ENCODE data around the gene BBS9.
"Not testable (repeated sequence)": the region's sequence is repeated elsewhere in the genome, so short reads cannot be mapped to it uniquely, and the experiment has no call there.

Gene BBS9

DNA sequence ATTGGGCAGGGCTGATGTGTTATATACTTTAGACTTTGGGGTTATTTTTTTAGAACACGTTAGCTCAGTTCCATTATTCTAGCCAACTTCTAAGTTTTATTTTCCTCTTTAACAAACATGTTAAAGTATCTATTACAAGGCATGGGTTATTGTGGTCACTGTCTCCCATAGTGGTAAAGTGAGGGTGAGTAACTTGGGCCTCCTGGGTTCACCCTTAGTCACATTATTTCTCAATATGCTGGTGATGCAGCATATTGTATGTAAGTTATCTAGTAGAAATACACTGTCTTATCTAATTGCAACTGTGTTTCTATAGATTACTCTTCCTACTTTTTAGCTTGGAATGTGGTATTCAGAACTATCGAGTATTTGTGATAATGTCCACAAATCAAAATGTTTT is 65.9 kb downstream of the BBS9 start:
- DNase-seq (ENCODE audit: low read depth) = peak; percentile 86

GRCh38 chr7:33196221-33196620 is 66.9 kb downstream of the BBS9 start:
- DNase-seq (ENCODE audit: low read depth) = peak; percentile 47

GRCh38 chr7:33200282-33200681 is 70.9 kb downstream of the BBS9 start:
- no peak for DNase-seq (ENCODE audit: low read depth)

- no peak for DNase-seq (ENCODE audit: low read depth)
Measured at GRCh38 chr7:33201821-33202220, 72.5 kb downstream of the BBS9 start.

GRCh38 chr7:33210958-33211357 is 81.6 kb downstream of the BBS9 start:
- no peak for DNase-seq (ENCODE audit: low read depth)

GRCh38 chr7:33212144-33212543 is 82.8 kb downstream of the BBS9 start:
- DNase-seq (ENCODE audit: low read depth) = no peak

- DNase-seq (ENCODE audit: low read depth) = peak; percentile 38
Measured at GRCh38 chr7:33215992-33216391, 86.6 kb downstream of the BBS9 start.

DNA sequence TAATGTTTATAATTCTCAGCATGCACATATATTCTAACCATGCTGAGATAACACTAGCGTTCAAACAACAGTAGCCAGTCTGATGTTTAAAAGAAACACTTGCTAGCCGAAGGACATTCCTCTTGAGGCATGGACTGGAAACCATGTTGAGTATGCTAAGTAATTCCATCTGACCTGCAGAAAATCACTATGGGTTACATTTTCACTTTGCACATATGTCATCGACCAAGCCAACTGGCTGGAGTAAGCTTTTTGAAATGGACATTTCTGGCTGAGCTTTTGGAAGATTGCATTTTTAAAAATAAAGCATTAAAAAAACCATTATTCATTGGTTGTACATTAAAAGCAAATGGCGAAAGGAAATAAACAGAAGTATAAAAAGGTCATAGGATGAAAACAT is 88.2 kb downstream of the BBS9 start:
- no peak for DNase-seq (ENCODE audit: low read depth)

- not testable (repeated sequence) for DNase-seq (ENCODE audit: low read depth)
Measured at GRCh38 chr7:33218841-33219535, 89.6 kb downstream of the BBS9 start.

DNA sequence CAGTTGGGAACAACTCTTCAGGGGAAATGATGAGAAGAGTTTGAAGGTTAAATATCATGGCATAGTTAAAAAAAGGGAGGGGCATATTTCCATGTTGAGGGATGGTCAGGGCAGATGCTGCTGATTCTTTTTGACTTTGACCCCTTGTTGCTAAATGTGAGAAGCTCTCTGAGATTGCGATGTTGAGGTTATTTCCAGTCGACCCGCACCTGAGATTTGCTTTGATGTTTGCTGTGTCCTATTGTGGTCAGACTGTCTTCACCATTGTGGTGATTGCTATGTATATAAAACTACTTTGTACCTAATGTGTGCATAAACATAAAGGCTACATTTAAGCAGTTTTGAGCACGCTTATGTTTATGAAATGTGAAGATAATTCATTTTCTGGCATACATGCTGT is 90.9 kb downstream of the BBS9 start:
- no peak for DNase-seq (ENCODE audit: low read depth)

GRCh38 chr7:33221390-33221789 is 92.0 kb downstream of the BBS9 start:
- no peak for DNase-seq (ENCODE audit: low read depth)

GRCh38 chr7:33232632-33233145 is 103.3 kb downstream of the BBS9 start:
- no peak for DNase-seq (ENCODE audit: low read depth)

GRCh38 chr7:33233659-33234058 is 104.3 kb downstream of the BBS9 start:
- no peak for DNase-seq (ENCODE audit: low read depth)

GRCh38 chr7:33237036-33237435 is 107.7 kb downstream of the BBS9 start:
- no peak for DNase-seq (ENCODE audit: low read depth)

GRCh38 chr7:33243319-33243881 is 114.0 kb downstream of the BBS9 start:
- DNase-seq (ENCODE audit: low read depth) = peak; percentile 50

DNA sequence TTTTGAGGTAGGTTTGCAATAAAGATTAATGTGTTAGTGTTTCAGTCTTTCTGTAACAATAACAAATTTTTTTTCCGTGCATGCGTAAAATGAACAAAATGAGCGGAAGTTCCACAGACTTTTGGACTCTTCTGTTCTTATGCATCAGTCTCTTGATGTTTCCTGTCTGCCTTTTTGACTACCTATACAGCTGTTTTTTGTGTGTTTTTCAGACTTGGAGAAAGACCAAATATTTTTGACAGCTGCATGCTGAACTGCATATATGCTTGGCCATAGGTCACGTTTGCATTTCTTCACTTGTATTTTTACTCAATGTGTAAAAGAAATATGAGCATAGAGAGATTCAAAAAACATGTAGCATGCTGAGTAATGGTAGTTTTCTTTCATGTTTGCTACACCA is 119.3 kb downstream of the BBS9 start:
- DNase-seq (ENCODE audit: low read depth) = no peak

DNA sequence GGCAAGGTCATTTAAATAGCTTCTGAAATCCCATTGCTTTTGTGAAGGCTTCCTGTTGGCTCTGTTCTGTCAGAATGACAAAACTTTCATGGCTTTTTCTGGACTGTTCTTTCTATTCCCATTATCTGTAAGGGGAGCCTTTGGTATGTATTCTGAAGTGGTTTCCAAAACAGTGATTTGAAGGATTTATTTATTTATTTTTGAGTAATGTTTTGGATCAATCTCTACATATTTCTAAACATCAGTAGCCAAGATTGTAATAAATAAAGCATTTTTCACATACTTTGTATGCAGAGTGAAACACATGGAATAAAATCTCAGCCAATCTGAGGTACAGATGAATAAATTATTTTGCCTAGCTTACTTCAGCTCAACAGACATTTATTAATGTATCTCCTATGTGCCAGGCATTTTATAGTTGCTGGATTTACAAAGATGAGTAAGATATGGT is 121.1 kb downstream of the BBS9 start:
- DNase-seq (ENCODE audit: low read depth) = peak; percentile 92

GRCh38 chr7:33251301-33251700 is 121.9 kb downstream of the BBS9 start:
- no peak for DNase-seq (ENCODE audit: low read depth)

DNA sequence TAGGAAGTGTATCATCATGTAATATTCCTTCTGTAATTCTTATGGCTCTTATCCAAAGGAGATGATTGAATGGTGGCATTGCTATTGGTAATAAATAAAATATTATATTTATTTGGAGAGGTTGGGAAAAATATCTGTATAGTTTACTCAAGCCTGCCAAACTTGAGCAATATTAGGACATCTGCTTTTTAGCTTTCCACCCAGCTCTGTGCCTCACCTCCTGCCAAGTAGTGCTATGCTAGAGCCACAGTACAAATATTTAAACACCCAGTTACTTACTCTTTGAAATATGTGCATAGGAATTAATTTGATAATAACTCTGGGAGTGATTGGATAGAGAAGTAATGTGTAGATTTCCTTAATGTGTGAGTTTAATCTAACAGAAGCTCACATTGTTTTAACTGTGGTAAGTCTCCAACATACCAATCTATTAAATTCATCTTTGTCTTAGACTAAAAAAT is 129.2 kb downstream of the BBS9 start:
- peak; percentile 72 for DNase-seq (ENCODE audit: low read depth)

DNA sequence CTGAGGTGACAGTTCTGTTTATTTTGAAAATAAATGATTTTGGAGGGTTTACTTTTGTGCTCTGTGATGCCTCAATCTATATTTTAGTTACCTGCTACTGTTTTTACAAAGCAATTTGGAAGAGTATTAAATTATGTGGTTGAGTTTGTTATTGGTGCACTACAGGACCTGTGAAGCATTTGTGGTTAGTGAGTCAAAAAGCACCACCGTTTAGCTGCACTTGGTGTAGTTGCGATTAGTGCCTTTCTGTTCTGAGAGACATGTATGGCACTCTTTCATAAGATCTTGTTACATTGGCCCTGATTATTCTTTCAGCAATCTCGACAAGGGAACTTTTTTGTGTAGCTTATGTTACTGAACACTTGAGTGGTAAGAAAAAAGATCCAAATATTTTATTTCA is 132.2 kb downstream of the BBS9 start:
- peak; percentile 13 for DNase-seq (ENCODE audit: low read depth)

GRCh38 chr7:33262476-33262875 is 133.1 kb downstream of the BBS9 start:
- no peak for DNase-seq (ENCODE audit: low read depth)

DNA sequence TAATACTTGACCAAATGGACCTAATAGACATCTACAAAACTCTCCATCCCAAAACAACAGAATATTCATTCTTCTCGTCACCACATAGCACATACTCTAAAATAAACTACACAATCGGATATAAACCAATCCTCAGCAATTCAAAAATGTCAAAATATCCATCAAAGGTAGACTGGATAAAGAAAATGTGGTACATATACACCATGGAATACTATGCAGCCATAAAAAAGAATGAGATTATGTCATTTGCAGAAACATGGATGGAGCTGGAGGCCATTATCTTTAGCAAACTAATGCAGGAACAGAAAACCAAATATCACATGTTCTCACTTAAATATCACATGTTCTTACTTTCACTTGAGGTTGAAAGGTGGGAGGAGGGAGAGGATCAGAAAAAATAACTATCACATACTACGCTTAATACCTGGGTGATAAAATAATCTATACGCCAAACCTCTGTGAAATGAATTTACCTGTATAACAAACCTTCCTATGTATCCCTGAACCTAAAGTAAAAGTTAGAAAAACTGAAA is 142.5 kb downstream of the BBS9 start:
- DNase-seq (ENCODE audit: low read depth) = not testable (repeated sequence)

- no peak for DNase-seq (ENCODE audit: low read depth)
Measured at GRCh38 chr7:33273356-33273755, 144.0 kb downstream of the BBS9 start.

Measured in fibroblast of gingiva (primary cell).